Endothelial cell of umbilical vein (primary cell): ENCODE measurements around the gene DUT. TPM values are rescaled to one million over a fixed set of nuclear protein-coding genes. Genes with fewer than 3 reads are reported as not detected.

Source experiments
- BruUV-seq: library from RNA; stranded (reverse); fragments of 400-500 nt; replicated peaks from 2 replicates; lab custom pipeline; 2021; lab: Mats Ljungman, UMichigan
- CTCF ChIA-PET: fragments of 300-600, 350-600 bp; sonication (Branson Sonifier 250); formaldehyde crosslinking; loops from one replicate; lab custom pipeline; 2021; ENCODE audit warnings: antibody characterized with exemption, inconsistent platforms; lab: Charles Lee
- POLR2A ChIA-PET: fragments of 300-600, 350-600 bp; sonication (Branson Sonifier 250); formaldehyde crosslinking; loops from one replicate; lab custom pipeline; 2021; ENCODE audit warnings: antibody characterized with exemption, inconsistent platforms; lab: Charles Lee
- DNase-seq: peaks from one replicate; pipeline ENCODE4 v3.0.0-alpha.2; 2011; ENCODE audit warnings: low read depth, low spot score
- FAIRE-seq: peaks from 2 replicates; lab custom pipeline; 2011; peaks lifted over from hg19 to GRCh38; lab: Jason Lieb, UNC
- H2AFZ ChIP-seq: 2 replicates; pipeline ENCODE4 v1.6.0; 2012; ENCODE audit warnings: low read depth, low read length, control low read depth, inconsistent platforms
- H3K27ac ChIP-seq: 2 replicates; pipeline ENCODE4 v1.5.1; 2011; ENCODE audit warnings: low read depth, mild to moderate bottlenecking, control low read depth, low read length, moderate library complexity; ENCODE audit not compliant: insufficient read depth
- H3K27me3 ChIP-seq, 2 experiments: 2 replicates each; pipeline versions ENCODE4 v1.6.0 to v1.6.1; 2011; ENCODE audit warnings: low read length in 2 of 2, mixed read lengths in 1 of 2; ENCODE audit not compliant: control insufficient read depth in 2 of 2, insufficient read depth in 2 of 2
- H3K36me3 ChIP-seq, 2 experiments: 2 replicates in 1 of 2; 3 replicates in 1 of 2; pipeline ENCODE4 v1.5.1; 2011; ENCODE audit warnings: low read length in 2 of 2, mild to moderate bottlenecking in 1 of 2, moderate library complexity in 1 of 2; ENCODE audit not compliant: control insufficient read depth in 2 of 2, insufficient read depth in 2 of 2; ENCODE audit errors: extremely low read depth in 1 of 2
- H3K4me1 ChIP-seq: 3 replicates; pipeline ENCODE4 v1.5.1; 2011; ENCODE audit warnings: mild to moderate bottlenecking, low read length; ENCODE audit not compliant: control insufficient read depth, insufficient read depth; ENCODE audit errors: extremely low read depth
- H3K4me2 ChIP-seq: 2 replicates; pipeline ENCODE4 v1.6.1; 2011; ENCODE audit warnings: low read length, control low read depth, mixed read lengths; ENCODE audit not compliant: insufficient read depth
- H3K4me3 ChIP-seq, 3 experiments: fragments of 200-600 bp in 1 of 3; sonication (generic), shearing (Covaris generic) in 1 of 3; replicated peaks in 1 of 3; 2 replicates each; pipeline ENCODE4 v1.5.1; 2011 to 2016; ENCODE audit warnings: control low read depth in 3 of 3, low read length in 3 of 3, mild to moderate bottlenecking in 2 of 3, inconsistent platforms in 1 of 3, low read depth in 1 of 3, moderate library complexity in 1 of 3; ENCODE audit not compliant: insufficient read depth in 1 of 3
- H3K79me2 ChIP-seq: 2 replicates; pipeline ENCODE4 v1.6.0; 2012; ENCODE audit warnings: low read length, inconsistent platforms; ENCODE audit not compliant: control insufficient read depth, insufficient read depth
- H3K9ac ChIP-seq: replicated peaks from 2 replicates; pipeline ENCODE3; 2011; ENCODE audit warnings: low read length, control low read depth; ENCODE audit not compliant: insufficient read depth; ENCODE audit errors: extremely low read depth
- H3K9me1 ChIP-seq: replicated peaks from 3 replicates; pipeline ENCODE4 v1.6.0; 2011; ENCODE audit warnings: mild to moderate bottlenecking, low read length; ENCODE audit not compliant: control insufficient read depth, insufficient read depth; ENCODE audit errors: extremely low read depth
- H3K9me3 ChIP-seq: replicated peaks from 2 replicates; pipeline ENCODE4 v1.5.1; 2012; ENCODE audit warnings: low read length, inconsistent platforms; ENCODE audit not compliant: control insufficient read depth, insufficient read depth
- H4K20me1 ChIP-seq: replicated peaks from 2 replicates; pipeline ENCODE3; 2011; ENCODE audit warnings: mild to moderate bottlenecking, low read length; ENCODE audit not compliant: control insufficient read depth, insufficient read depth; ENCODE audit errors: extremely low read depth
- CTCF ChIP-seq, 2 donors: IDR thresholded peaks; 1 replicate in 1 of 2; 2 replicates in 1 of 2; pipeline ENCODE4 v1.5.1; 2011; ENCODE audit warnings: low read length in 2 of 2, mild to moderate bottlenecking in 2 of 2, moderate library complexity in 2 of 2, control low read depth in 1 of 2, inconsistent platforms in 1 of 2, low read depth in 1 of 2; ENCODE audit not compliant: insufficient read depth in 1 of 2; ENCODE audit errors: extremely low read depth in 1 of 2
- EZH2 ChIP-seq: IDR thresholded peaks from 2 replicates; pipeline ENCODE4 v1.6.1; 2012; ENCODE audit warnings: borderline replicate concordance, low read depth, mild to moderate bottlenecking, moderate library complexity, low read length, inconsistent platforms; ENCODE audit not compliant: severe bottlenecking
- FOS ChIP-seq: IDR thresholded peaks from 2 replicates; pipeline ENCODE4 v1.6.1; 2011; ENCODE audit warnings: mild to moderate bottlenecking, low read length, moderate library complexity, borderline replicate concordance; ENCODE audit not compliant: insufficient read depth
- GATA2 ChIP-seq: IDR thresholded peaks from 2 replicates; pipeline ENCODE4 v1.7.0; 2011; ENCODE audit warnings: low read depth, mild to moderate bottlenecking, moderate library complexity, mixed read lengths, low read length; ENCODE audit not compliant: insufficient read length, insufficient read depth
- JUN ChIP-seq: IDR thresholded peaks from 2 replicates; pipeline ENCODE4 v1.6.1; 2011; ENCODE audit warnings: borderline replicate concordance, low read depth; ENCODE audit not compliant: insufficient read length, insufficient read depth
- MAX ChIP-seq: IDR thresholded peaks from 2 replicates; pipeline ENCODE4 v1.6.1; 2011; ENCODE audit not compliant: insufficient read depth, insufficient read length
- MYC ChIP-seq: IDR thresholded peaks from one replicate; pipeline ENCODE4 v1.6.1; 2011; ENCODE audit warnings: mild to moderate bottlenecking, low read depth, low read length
- POLR2A ChIP-seq: IDR thresholded peaks from 2 replicates; pipeline ENCODE4 v1.6.1; 2012; ENCODE audit warnings: low read depth, mild to moderate bottlenecking, control low read depth, low read length
- POLR2AphosphoS5 ChIP-seq: IDR thresholded peaks from 2 replicates; pipeline ENCODE4 v1.6.1; 2012; ENCODE audit warnings: low read depth, mild to moderate bottlenecking, control low read depth, low read length, moderate library complexity; ENCODE audit not compliant: insufficient read depth
- dilution Hi-C: fragments of 300-500 bp; cut with MboI; formaldehyde crosslinking; loops from one replicate; pipeline ENCODE4 v1.15.0; 2019; ENCODE audit warnings: low sequenced_read_pairs; ENCODE audit not compliant: extremely low pct_ligation_motif_present
- intact Hi-C: fragments of 100-400 bp; cut with micrococcal nuclease; formaldehyde crosslinking; loops from one replicate; pipeline ENCODE4 v1.10.0; 2022
- polyA plus RNA-seq, 4 experiments: library from polyadenylated mRNA; depleted of rRNA in 3 of 4; stranded (reverse) in 3 of 4; unstranded in 1 of 4; fragments of >200 nt; gene quantifications; 2 replicates each; pipeline versions ENCODE4 v1.2.1 to v1.2.3, GENCODE V29; 2011 to 2012; ENCODE audit warnings: missing spikeins in 1 of 4
- total RNA-seq: library from RNA; stranded (reverse); gene quantifications from 2 replicates; pipeline ENCODE4 v1.2.3, GENCODE V29; 2021

The DUT gene
- total and polyA plus RNA-seq, 2 donors (not counting 3 experiments of a cell fraction or from before 2014, with no cell fraction given) = 59.9 to 135 TPM

GRCh38 chr15:48388910-48389309 is 57.7 kb downstream of the DUT start:
- Histone ChIP-seq H3K27ac (no peak overlapping the region), H4K20me1 (no peaks in the 10 kb centered on the region), H3K9ac (no peak overlapping the region), H3K36me3 (no peaks in the 10 kb centered on the region), H3K9me1 (no peaks in the 10 kb centered on the region), H3K4me1 (peaks cover 43% of the 10 kb centered on the region), H3K9me3 (no peaks in the 10 kb centered on the region), H2AFZ (no peak overlapping the region), H3K27me3 (no peaks in the 10 kb centered on the region), H3K4me3 (no peak overlapping the region), H3K4me2 (no peak overlapping the region), H3K79me2 (no peaks in the 10 kb centered on the region)
- dilution Hi-C loops = no loop called here
- DNase-seq (no peak), FAIRE-seq (no peak)
- no TSS peak for BruUV-seq
- no peak for TF ChIP-seq MYC
- TF ChIP-seq JUN = no peak
- no peak for TF ChIP-seq EZH2
- no peak for TF ChIP-seq MAX
- TF ChIP-seq POLR2A = no peak
- no peak for TF ChIP-seq POLR2AphosphoS5
- no peak for TF ChIP-seq FOS
- no peak for TF ChIP-seq CTCF (IDR thresholded peaks at IDR 0.05; ENCODE audit: extremely low read depth in 1 of 2, insufficient read depth in 1 of 2, low read depth in 1 of 2, low read length in 2 of 2)
- TF ChIP-seq GATA2 = no peak
- intact Hi-C loops = no loop called here
- ChIA-PET CTCF (no interaction called here), POLR2A (interaction anchor here (0.5 kb wide), 1 partner anchor 17 kb away, joined by 4 read pairs; no protein-coding TSS in a partner anchor)
